GM13977 (cell line): ENCODE measurements around the gene TTLL4.
A peak's percentile ranks its signal among the peaks of the same experiment; 100 is the strongest.

Experiments used
- DNase-seq: peaks from one replicate; pipeline ENCODE4 v3.0.0; 2012; ENCODE audit warnings: low spot score
- in situ Hi-C: fragments of 300-500 bp; cut with MboI; formaldehyde crosslinking; loops from one replicate; pipeline ENCODE4 v1.12.0; 2022; ENCODE audit warnings: low sequenced_read_pairs, low pct_unique_long_range_greater_than_20kb, mixed read lengths, inconsistent platforms; ENCODE audit not compliant: unreplicated experiment
- TF ChIP-seq, protein P1 (sequence below): IDR thresholded peaks from 2 replicates; pipeline ENCODE4 v1.5.1; 2012; ENCODE audit warnings: mild to moderate bottlenecking, control low read depth; ENCODE audit not compliant: insufficient read depth; ENCODE audit errors: extremely low read depth, missing control alignments

The TTLL4 gene

DNA sequence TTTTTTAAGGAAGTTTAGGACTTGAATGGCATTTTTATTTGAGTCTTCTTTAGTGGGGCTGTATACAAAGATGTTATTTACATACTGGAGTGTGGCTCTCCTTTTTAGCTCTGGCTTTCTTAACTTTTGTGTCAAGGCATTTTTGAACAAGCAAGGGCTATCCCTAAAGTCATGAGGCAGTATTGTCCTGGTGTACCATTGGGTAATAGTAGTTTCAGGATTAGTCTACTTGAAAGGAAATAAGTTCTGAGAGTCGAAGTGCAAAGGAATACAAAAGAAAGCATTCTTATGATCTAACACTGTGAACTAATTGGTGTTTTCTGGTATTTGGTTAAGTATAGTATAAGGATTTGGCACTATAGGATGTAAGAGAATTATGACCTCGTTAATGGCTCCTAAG is 69.4 kb downstream of the TTLL4 start:
- DNase-seq, result peak; percentile 38
- TF ChIP-seq, protein P1, sequence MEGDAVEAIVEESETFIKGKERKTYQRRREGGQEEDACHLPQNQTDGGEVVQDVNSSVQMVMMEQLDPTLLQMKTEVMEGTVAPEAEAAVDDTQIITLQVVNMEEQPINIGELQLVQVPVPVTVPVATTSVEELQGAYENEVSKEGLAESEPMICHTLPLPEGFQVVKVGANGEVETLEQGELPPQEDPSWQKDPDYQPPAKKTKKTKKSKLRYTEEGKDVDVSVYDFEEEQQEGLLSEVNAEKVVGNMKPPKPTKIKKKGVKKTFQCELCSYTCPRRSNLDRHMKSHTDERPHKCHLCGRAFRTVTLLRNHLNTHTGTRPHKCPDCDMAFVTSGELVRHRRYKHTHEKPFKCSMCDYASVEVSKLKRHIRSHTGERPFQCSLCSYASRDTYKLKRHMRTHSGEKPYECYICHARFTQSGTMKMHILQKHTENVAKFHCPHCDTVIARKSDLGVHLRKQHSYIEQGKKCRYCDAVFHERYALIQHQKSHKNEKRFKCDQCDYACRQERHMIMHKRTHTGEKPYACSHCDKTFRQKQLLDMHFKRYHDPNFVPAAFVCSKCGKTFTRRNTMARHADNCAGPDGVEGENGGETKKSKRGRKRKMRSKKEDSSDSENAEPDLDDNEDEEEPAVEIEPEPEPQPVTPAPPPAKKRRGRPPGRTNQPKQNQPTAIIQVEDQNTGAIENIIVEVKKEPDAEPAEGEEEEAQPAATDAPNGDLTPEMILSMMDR, result no peak
- in situ Hi-C loops, result no loop called here

DNA sequence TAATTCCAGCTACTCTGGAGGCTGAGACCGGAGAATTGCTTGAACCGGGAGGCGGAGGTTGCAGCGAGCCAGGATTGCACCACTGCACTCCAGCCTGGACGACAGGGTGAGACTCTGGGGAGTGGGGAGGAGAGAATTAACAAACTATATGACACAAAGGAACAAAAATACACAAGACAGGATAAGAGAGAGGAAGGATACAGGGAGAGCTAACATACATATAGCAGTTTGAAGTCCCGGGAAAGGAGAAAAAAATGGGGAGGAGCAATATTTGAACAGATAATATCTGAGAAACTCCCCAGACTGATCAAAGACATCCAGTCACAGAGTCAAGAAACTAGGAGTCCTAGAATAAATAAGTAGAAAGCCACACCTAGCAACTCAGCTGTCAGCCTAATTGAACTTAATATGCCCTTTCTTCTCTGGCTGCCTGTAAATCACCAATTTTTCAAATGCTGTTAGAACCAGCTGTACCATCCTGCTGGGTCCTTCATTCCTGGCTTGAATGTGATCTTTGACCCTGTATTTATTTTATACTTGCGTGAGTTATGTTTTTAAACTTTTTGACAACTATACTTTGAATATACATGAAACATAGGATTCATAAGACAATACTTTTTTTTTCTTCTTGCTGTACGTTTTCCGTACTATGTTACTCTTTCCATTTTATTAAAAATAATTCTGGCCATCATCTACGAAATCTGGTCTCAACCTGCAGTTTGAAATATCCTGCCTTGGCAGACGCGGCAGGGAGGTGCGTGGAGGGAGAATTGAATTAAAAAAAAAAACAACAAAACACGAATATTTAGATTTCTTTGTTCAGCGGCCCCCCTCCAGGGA is 70.4 kb downstream of the TTLL4 start:
- TF ChIP-seq, protein P1, result no peak
- in situ Hi-C loops, result no loop called here
- DNase-seq, result peak; percentile 28

DNA sequence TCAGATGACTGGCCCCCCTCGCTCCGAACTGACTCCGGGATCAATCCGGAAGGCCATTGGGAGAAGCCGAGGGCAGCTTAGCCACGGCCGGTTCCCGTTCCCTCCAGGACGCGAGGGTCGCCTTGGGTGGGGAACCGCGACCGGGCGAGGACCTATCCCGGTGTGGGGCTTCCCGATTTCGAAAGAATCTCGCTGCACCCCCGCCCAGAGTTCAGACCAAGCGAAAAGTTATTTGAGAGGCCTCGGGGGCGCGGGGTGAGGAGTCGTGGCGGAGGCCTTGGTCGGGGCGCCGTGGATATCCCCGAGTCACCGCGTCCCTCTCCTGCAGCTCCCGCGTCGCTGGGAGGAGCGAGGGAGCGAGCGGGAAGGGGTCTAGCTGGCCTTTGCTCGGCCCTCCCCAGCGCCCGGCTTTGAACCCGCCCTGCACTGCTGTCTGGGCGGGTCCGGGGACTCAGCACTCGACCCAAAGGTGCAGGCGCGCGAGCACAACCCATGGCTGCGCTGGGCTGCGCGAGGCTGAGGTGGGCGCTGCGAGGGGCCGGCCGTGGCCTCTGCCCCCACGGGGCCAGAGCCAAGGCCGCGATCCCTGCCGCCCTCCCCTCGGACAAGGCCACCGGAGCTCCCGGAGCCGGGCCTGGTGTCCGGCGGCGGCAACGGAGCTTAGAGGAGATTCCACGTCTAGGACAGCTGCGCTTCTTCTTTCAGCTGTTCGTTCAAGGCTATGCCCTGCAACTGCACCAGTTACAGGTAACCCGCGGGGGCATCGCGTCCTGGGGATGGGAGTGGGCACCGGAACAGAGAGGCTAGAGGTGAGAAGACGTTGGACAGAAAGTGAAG is 71.3 kb downstream of the TTLL4 start, which contains the start of gene CYP27A1:
TSS of gene CYP27A1 (plus strand) at position 457 of the 837 bp plus-strand sequence. CDS start at position 493, 36 bp downstream.
- TF ChIP-seq, protein P1, result no peak
- in situ Hi-C loops, result no loop called here
- peak; percentile 46 for DNase-seq

DNA sequence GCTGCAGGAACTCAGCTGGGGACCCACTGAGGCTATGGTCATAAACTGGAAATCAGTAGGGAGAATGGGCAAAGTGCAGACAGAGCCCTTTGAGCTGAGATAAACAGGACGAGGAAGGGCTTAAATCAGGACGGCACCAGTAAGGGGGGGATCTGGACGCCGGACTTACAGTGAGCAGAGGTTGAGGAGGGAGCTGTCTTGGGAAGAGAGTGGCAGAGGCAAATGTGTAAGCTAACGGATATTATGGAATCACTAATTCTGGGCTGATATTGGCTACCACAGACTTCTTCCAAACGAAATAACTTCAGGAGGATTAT is 71.9 kb downstream of the TTLL4 start:
- TF ChIP-seq, protein P1, result no peak
- in situ Hi-C loops, result no loop called here
- no peak for DNase-seq

DNA sequence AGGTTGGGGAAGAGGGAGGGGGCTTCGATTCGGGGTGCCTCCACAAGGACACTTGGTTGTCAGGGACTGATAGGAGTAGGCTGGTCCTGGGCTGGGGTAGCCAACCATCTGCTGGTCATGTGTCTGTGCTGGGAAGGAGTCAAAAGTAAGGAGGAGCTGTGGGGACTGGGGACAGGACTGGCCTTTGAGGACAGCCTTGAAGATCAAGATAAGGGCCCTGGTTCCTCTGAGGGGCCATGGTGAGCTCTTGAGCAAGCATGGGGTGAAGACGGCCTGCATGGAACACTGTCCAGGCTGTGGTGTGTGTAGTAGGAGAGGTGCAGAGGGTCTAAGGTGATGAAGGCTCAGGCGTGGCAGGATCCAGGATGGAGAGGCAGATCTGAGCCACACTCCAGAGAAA is 73.1 kb downstream of the TTLL4 start:
- DNase-seq, result no peak
- TF ChIP-seq, protein P1, result no peak
- in situ Hi-C loops, result no loop called here

DNA sequence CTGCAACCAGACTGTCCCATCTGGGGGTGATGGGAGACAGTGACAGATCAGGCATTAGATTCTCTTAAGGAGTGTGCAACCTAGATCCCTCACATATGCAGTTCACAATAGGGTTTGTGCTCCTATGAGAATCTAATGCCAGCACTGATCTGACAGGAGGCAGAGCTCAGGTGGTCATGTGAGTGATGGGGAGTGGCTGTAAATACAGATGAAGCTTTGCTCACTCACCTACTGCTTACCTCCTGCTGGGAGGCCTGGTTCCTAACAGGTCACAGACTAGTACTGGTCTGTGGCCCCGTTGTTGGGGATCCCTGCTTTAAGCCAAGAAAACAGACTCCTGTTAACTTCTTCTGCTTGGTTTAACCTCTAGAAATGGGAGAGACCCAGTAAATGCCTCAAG is 74.5 kb downstream of the TTLL4 start:
- in situ Hi-C loops, result no loop called here
- TF ChIP-seq, protein P1, result no peak
- no peak for DNase-seq
